GM21360 (cell line): ENCODE data around the gene ATP6V0A4.

Experiments used
- ATAC-seq: cut with Tn5 transposase; IDR thresholded peaks from one replicate; pipeline ENCODE4 v1.9.1; 2021; ENCODE audit warnings: mild to moderate bottlenecking, moderate library complexity; ENCODE audit not compliant: unreplicated experiment

The ATP6V0A4 gene

DNA sequence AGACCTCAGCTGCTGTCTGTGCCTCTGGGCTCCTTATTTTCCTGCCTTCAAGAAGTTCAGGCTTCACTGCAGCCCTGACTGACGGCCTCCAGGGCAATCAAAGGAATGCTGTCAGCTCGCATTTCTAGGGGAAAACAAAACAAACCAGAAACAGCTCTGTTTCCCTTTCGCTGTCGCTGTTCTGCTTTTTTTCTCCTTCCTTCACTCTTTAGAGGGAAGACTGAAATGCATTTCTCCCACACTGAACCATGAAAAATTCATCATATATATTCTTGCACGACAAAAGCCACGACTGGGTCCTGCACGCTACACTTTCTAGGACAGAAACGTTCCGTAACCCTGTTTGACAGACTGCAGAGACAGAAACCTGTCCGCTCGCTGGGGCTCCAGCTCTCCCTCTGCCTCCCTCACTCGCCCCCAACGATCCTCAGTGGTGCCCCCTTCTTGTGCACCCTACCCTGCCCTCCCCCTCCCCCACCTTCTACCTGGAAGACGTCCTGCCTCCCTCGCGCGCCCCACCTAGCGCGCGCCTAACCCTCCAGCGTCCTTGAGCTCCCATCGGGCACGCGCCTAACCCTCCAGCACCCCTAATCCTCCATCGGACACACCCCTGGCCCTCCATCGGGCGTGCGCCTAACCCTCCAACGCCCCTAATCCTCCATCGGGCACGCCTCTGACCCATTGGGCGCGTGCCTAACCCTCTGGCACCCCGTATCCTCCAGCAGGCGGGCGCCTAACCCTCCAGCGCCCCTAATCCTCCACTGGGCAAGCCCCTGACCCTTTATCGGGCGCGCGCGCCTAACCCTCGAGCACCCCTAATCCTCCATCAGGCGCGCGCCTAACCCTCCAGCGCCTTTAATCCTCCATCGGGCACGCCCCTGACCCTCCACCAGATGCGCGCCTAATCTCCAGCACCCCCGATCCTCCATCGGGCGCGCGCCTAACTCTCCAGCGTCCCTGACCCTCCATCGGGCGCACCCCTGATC is 134.0 kb downstream of the ATP6V0A4 start:
- ATAC-seq = no peak

DNA sequence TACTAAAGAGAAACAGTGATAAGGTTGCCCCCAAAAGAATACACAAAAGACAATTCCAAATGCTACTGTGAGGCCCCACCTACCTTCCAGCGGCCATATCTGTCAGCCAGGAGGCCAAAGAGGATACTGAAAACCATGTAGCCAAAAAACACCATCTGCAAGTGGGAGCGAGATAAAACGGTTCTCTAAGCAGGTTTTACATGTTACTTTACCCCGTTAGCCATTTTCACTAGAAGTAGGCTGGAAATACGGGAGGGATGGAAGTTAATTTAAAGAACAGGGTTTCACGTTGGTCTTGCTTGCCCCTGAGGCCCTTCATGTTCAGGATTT is 135.0 kb downstream of the ATP6V0A4 start:
- ATAC-seq = no peak

DNA sequence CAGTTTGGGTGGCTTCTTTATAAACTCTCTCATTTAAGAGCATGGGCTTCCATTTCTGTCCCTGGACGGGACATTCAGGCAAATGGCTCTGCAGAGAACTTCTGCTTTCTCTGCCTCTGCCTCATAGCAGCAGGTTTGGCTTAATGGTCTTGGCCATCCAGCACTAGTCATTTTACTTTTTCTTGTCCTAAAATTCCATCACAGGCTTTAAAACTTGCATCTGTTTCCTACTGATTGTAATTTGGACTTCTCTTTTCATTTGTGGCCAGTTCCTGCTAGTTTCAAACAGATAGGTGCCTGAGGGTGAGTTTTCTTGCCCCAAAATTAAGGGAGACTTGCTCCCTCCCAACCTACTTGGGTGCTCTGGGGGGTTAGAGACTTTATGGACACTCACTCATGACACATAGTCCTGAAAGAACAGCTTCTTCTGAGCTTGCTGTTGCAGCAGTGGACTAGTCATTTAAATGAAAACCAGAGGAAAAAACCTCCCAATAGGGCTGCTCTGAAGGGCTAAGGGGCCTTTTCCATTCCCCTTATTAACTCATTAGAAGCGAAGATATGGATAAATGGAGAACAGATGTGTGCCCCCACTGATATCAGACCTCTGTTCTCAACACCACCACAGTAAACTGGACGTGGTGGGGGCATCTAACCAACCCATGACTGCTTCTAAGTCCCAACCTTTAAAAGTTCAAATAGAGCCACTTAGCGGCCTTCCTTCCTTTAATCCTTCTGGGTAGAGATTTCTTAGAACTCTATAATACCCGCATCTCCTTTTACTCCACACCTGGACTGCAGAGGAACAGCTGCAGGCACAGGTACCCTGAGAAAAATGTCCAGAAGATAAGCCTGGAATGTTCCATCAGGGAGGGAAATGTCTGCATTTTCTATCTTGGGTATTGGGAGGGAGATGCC is 135.7 kb downstream of the ATP6V0A4 start:
- no peak for ATAC-seq

DNA sequence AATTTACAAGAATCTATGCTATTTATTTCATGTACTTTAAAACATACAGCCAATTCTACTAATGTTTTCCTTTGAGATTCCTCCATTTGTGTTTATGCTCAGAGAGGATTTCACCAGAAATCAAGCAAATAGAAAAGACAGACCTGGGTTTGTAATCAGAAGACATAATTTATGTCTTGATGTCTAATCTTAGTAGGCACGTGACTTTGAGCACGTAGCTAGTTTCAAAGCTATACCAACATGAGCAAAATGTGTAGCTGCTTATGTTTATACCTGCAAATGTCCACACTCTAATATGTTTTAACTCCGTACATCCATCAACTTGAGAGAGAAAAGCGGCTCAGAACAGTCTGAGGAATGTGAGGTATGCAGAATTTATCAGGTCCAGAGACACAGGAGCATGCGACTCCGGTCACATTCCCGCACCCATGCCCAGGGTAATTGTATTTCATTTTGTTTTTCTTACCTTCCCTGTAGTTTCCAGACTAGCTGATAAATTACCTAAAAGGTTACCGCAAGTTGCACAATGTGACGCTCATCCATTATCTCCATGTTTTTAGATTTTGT is 136.8 kb downstream of the ATP6V0A4 start:
- ATAC-seq = no peak

DNA sequence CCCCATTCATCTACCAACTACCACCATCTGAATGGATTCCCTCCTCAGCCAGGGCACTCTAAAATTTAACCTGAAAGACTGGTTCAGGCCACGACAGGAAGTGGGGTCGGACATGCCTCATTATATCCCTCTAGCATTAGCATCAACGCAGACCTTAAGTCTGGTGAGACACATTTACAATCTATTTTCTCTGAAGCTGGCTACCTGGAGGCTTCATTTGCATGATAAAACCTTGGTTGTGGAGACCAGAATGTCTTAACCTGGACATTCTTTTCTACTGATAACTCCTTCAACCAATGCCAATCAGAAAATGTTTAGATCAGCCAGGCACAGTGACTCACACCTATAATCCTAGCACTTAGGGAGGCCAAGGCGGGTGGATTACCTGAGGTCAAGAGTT is 139.1 kb downstream of the ATP6V0A4 start:
- ATAC-seq = no peak

DNA sequence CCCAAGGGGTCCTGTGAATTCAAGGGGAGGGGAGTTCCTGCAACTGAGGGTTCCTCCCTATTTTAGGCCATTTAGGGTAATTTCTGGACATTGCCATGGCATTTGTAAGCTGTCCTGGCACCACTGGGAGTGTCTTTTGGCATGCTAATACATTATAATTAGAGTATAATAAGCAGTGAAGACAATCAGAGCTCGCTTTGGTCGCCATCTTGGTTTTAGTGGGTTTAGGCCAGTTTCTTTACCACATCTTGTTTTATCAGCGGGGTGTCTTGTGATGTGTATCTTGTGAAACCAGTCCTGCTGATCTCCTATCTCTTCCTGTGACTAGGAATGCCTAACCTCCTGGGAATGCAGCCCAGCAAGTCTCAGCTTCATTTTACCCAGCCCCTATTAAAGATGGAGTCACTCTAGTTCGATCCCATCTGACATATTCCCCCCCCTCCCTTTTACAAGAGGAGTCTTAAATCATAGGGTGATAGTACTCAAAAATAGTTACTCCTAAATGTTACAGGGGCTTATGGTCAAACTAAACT is 140.1 kb downstream of the ATP6V0A4 start:
- no peak for ATAC-seq

DNA sequence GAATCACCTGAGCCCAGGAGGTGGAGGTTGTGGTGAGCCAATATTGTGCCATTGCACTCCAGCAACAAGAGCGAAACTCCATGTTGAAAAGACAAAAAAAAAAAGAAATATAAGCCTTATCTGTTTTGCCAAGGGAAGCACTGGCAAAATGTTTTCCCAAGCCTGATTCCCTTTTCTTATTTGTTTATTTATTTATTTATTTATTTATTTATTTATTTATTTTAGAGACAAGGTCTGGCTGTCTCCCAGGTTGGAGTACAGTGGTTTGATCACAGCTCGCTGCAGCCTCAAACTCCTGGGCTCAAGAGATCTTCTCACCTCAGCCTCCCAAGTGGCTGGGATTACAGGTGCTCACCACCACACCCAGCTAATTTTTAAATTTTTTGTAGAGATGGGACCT is 141.0 kb downstream of the ATP6V0A4 start:
- ATAC-seq = no peak
